ENCODE measurements around the gene EZR.
A peak's percentile ranks its signal among the peaks of the same experiment; 100 is the strongest.

EZR gene

DNA sequence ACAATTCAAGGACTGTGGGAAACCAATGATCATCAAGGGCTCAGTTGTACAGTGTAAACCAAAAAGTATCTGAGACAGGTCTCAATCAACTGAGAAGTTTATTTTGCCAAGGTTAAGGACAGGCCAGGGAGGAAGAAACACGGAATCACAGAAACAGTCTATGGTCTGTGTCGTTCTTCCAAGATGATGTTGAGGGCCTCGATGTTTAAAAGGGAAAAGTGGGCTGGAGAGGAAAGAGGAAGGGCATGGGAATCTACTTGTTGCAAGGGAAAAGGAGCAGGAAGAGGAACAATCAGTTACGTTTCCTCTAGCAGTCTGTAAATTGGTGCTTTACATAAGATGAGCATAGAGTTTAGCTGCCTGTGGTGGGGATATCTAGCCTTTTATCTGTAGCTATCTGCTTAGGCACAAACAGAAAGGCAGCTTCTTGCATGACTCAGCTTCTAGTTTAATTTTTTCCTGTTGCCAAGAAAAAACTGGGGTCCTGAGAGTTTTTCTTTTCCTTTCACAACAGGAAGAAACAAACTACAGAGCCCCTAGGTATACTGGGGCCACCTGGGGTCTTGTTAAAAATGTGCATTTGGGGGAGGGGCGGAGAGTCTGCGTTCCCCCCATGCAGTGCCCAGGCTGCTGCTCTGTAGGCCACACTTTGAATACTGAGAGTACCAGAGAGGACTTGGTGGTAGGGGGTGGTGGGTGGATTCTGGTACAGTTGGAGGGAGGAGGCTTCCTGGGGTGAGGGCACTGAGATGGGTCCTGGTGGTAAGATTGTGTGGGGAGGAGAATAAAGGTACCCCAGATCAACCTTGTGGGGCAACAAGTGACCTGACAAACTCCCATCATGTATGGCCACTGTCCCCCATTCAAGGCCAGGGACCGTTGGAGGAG, 35.3 kb upstream of the EZR start:
- H2BK120ac ChIP-seq (ENCODE audit: low read depth, low read length): peak overlapping the region; percentile 77
- peak overlapping the region; percentile 66 for H2BK5ac ChIP-seq (ENCODE audit: low read depth, low read length, poor library complexity, severe bottlenecking)
- 26% methylated on average over 7 of the region's 7 CpGs for WGBS
- peak overlapping the region; percentile 90 for H4K91ac ChIP-seq (ENCODE audit: low read length)
- no peak overlapping the region for H3K9ac ChIP-seq (ENCODE audit: low read length)
- no peak overlapping the region for H3K4me3 ChIP-seq (ENCODE audit: insufficient read depth in 1 of 2, low read depth in 1 of 2, low read length in 2 of 2)
- peak overlapping the region; percentile 74 for H3K27ac ChIP-seq (ENCODE audit: low read length, poor library complexity, severe bottlenecking)
- peak overlapping the region; percentile 83 for H2AK5ac ChIP-seq (ENCODE audit: low read length, severe bottlenecking)
- no peak overlapping the region for H2BK15ac ChIP-seq (ENCODE audit: low read depth, poor library complexity, severe bottlenecking)
- no peaks in the 10 kb centered on the region for H3K79me1 ChIP-seq (replicated peaks; ENCODE audit: low read length, poor library complexity, severe bottlenecking)
- H3K14ac ChIP-seq (ENCODE audit: low read length in 2 of 2): peak overlapping the region in 1 of 2 experiments; percentile 74
- H3K23ac ChIP-seq (ENCODE audit: low read length in 2 of 2): peak overlapping the region in 1 of 2 experiments; percentile 48
- no peak overlapping the region for H3K4me2 ChIP-seq (ENCODE audit: low read length, poor library complexity, severe bottlenecking)
- H3K36me3 ChIP-seq (ENCODE audit: control insufficient read depth in 1 of 2, insufficient read depth in 2 of 2, low read depth in 1 of 2, low read length in 2 of 2): no peaks in the 10 kb centered on the region
- H3K4ac ChIP-seq (ENCODE audit: low read depth in 1 of 2, low read length in 2 of 2): peak overlapping the region; percentile 41 to 55
- peak; percentile 89 for DNase-seq
- peak overlapping the region; percentile 90 for H3K18ac ChIP-seq (ENCODE audit: low read depth in 1 of 2, low read length in 2 of 2)
- H2AFZ ChIP-seq (ENCODE audit: low read depth, low read length): no peak overlapping the region
- no peaks in the 10 kb centered on the region for H3K9me3 ChIP-seq (ENCODE audit: control insufficient read depth, low read length)
- peaks cover 26% of the 10 kb centered on the region for H3K4me1 ChIP-seq (ENCODE audit: control insufficient read depth, insufficient read depth, low read depth, low read length)
- H3K27me3 ChIP-seq (ENCODE audit: control insufficient read depth in 1 of 2, insufficient read depth in 1 of 2, low read length in 2 of 2): no peaks in the 10 kb centered on the region
- H4K8ac ChIP-seq (ENCODE audit: low read length): peak overlapping the region; percentile 41
- peak overlapping the region; percentile 76 to 98 for H2BK12ac ChIP-seq (ENCODE audit: low read length in 2 of 2)

DNA sequence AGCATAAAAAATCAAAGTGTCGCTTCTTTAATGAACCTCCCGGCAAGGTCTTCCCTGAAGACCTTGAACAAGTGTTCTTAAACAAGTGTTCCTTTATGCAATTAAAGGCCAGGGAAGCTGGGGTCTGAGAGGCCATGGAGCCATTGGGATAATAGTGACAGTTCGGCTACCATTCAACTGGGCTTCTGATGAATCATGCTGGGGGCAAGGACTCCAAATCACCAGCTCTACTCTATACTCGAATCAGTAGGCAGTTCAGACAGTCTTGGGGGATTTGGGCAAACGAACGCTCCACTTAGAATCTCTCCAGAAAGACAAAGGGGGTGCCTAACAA, 34.7 kb upstream of the EZR start:
- peak overlapping the region; percentile 12 for H2BK15ac ChIP-seq (ENCODE audit: low read depth, poor library complexity, severe bottlenecking)
- H2BK120ac ChIP-seq (ENCODE audit: low read depth, low read length): peak overlapping the region; percentile 77
- no peak overlapping the region for H3K23ac ChIP-seq (ENCODE audit: low read length in 2 of 2)
- no peaks in the 10 kb centered on the region for H3K36me3 ChIP-seq (ENCODE audit: control insufficient read depth in 1 of 2, insufficient read depth in 2 of 2, low read depth in 1 of 2, low read length in 2 of 2)
- H3K9ac ChIP-seq (ENCODE audit: low read length): no peak overlapping the region
- peak overlapping the region; percentile 46 to 80 for H3K18ac ChIP-seq (ENCODE audit: low read depth in 1 of 2, low read length in 2 of 2)
- H3K27ac ChIP-seq (ENCODE audit: low read length, poor library complexity, severe bottlenecking): peak overlapping the region; percentile 74
- peak overlapping the region; percentile 66 for H2BK5ac ChIP-seq (ENCODE audit: low read depth, low read length, poor library complexity, severe bottlenecking)
- no peaks in the 10 kb centered on the region for H3K9me3 ChIP-seq (ENCODE audit: control insufficient read depth, low read length)
- H2AFZ ChIP-seq (ENCODE audit: low read depth, low read length): no peak overlapping the region
- 50% methylated on average over 6 of the region's 6 CpGs for WGBS
- peaks cover 26% of the 10 kb centered on the region for H3K4me1 ChIP-seq (ENCODE audit: control insufficient read depth, insufficient read depth, low read depth, low read length)
- peak overlapping the region; percentile 25 for H4K91ac ChIP-seq (ENCODE audit: low read length)
- H3K79me1 ChIP-seq (replicated peaks; ENCODE audit: low read length, poor library complexity, severe bottlenecking): no peaks in the 10 kb centered on the region
- H2AK5ac ChIP-seq (ENCODE audit: low read length, severe bottlenecking): peak overlapping the region; percentile 83
- peak overlapping the region; percentile 3 to 41 for H3K4ac ChIP-seq (ENCODE audit: low read depth in 1 of 2, low read length in 2 of 2)
- DNase-seq: peak; percentile 50
- no peak overlapping the region for H3K4me3 ChIP-seq (ENCODE audit: insufficient read depth in 1 of 2, low read depth in 1 of 2, low read length in 2 of 2)
- H2BK12ac ChIP-seq (ENCODE audit: low read length in 2 of 2): peak overlapping the region; percentile 28 to 87
- H3K4me2 ChIP-seq (ENCODE audit: low read length, poor library complexity, severe bottlenecking): no peak overlapping the region
- H4K8ac ChIP-seq (ENCODE audit: low read length): no peak overlapping the region
- H3K27me3 ChIP-seq (ENCODE audit: control insufficient read depth in 1 of 2, insufficient read depth in 1 of 2, low read length in 2 of 2): no peaks in the 10 kb centered on the region
- H3K14ac ChIP-seq (ENCODE audit: low read length in 2 of 2): no peak overlapping the region

DNA sequence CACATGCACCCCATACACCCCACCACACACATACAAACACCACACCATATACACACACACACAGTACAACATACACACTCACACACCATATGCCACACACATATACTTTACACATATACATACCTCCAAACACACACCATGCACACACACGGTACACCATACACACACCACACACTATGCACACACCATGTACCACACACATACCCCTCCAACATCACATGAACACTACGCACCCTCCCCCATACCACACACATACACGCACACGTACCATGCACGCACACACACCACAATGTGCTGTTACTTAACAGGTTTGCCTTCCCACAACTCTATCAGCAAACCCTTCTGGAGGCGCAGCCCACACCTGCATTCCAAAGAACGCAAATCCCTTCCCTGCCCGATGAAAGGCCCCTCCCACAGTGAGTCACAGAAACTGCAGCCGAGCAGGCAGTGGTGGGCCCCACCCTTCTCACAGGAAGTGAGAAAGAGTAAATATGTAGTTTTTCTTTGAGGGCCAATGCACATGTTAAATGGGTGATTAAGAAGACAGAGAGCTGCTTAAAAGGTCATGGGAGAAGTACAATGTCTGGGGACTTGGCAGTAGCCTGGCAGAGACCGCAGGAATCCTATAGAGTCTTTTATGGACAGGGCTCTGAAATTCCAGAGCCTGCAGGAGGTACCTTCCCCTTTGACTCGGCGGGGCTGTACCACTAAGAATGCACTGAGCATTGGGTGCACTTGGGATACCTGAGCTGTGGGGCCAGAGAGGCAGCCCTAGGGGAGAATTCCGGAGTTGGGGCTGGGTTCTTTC, 34.1 kb upstream of the EZR start:
- H3K9me3 ChIP-seq (ENCODE audit: control insufficient read depth, low read length): no peaks in the 10 kb centered on the region
- peak overlapping the region in 1 of 2 experiments; percentile 57 for H3K14ac ChIP-seq (ENCODE audit: low read length in 2 of 2)
- peak overlapping the region; percentile 73 for H2BK15ac ChIP-seq (ENCODE audit: low read depth, poor library complexity, severe bottlenecking)
- H3K9ac ChIP-seq (ENCODE audit: low read length): no peak overlapping the region
- peak overlapping the region; percentile 82 for H3K27ac ChIP-seq (ENCODE audit: low read length, poor library complexity, severe bottlenecking)
- peak overlapping the region; percentile 93 to 99 for H2BK12ac ChIP-seq (ENCODE audit: low read length in 2 of 2)
- H3K23ac ChIP-seq (ENCODE audit: low read length in 2 of 2): no peak overlapping the region
- peak overlapping the region in 1 of 2 experiments; percentile 26 for H3K4me3 ChIP-seq (ENCODE audit: insufficient read depth in 1 of 2, low read depth in 1 of 2, low read length in 2 of 2)
- 15% methylated on average over 13 of the region's 13 CpGs for WGBS
- H3K18ac ChIP-seq (ENCODE audit: low read depth in 1 of 2, low read length in 2 of 2): peak overlapping the region; percentile 70 to 80
- peak; percentile 90 for DNase-seq
- peak overlapping the region; percentile 57 to 77 for H3K4ac ChIP-seq (ENCODE audit: low read depth in 1 of 2, low read length in 2 of 2)
- H3K79me1 ChIP-seq (replicated peaks; ENCODE audit: low read length, poor library complexity, severe bottlenecking): no peaks in the 10 kb centered on the region
- H3K27me3 ChIP-seq (ENCODE audit: control insufficient read depth in 1 of 2, insufficient read depth in 1 of 2, low read length in 2 of 2): no peaks in the 10 kb centered on the region
- H2BK5ac ChIP-seq (ENCODE audit: low read depth, low read length, poor library complexity, severe bottlenecking): no peak overlapping the region
- H3K4me1 ChIP-seq (ENCODE audit: control insufficient read depth, insufficient read depth, low read depth, low read length): peaks cover 26% of the 10 kb centered on the region
- no peaks in the 10 kb centered on the region for H3K36me3 ChIP-seq (ENCODE audit: control insufficient read depth in 1 of 2, insufficient read depth in 2 of 2, low read depth in 1 of 2, low read length in 2 of 2)
- peak overlapping the region; percentile 94 for H4K91ac ChIP-seq (ENCODE audit: low read length)
- H4K8ac ChIP-seq (ENCODE audit: low read length): peak overlapping the region; percentile 33
- peak overlapping the region; percentile 77 for H2BK120ac ChIP-seq (ENCODE audit: low read depth, low read length)
- H2AK5ac ChIP-seq (ENCODE audit: low read length, severe bottlenecking): peak overlapping the region; percentile 82
- no peak overlapping the region for H2AFZ ChIP-seq (ENCODE audit: low read depth, low read length)
- no peak overlapping the region for H3K4me2 ChIP-seq (ENCODE audit: low read length, poor library complexity, severe bottlenecking)

Measured in mesenchymal stem cell (in vitro differentiated cells and primary cell).